KMS-11 (cell line): ENCODE data around the gene MVD.

ENCODE experiments used
- H2AFZ ChIP-seq: fragments of 200-600 bp; sonication (generic); 2 replicates; pipeline ENCODE4 v1.6.1; 2016; ENCODE audit warnings: antibody characterized with exemption, mixed run types, low read depth
- H3K27ac ChIP-seq: fragments of 200-600 bp; sonication (generic); 2 replicates; pipeline ENCODE4 v1.6.1; 2016; ENCODE audit warnings: mild to moderate bottlenecking, mixed run types
- H3K27me3 ChIP-seq: fragments of 200-600 bp; sonication (generic); 2 replicates; pipeline ENCODE4 v1.6.1; 2017; ENCODE audit warnings: mild to moderate bottlenecking, low read depth, mixed run types, moderate library complexity; ENCODE audit not compliant: insufficient read depth
- H3K36me3 ChIP-seq: fragments of 200-600 bp; sonication (generic); 2 replicates; pipeline ENCODE4 v1.6.1; 2017; ENCODE audit warnings: mild to moderate bottlenecking, mixed run types; ENCODE audit not compliant: insufficient read depth
- H3K4me1 ChIP-seq: fragments of 200-600 bp; sonication (generic); 2 replicates; pipeline ENCODE4 v1.6.1; 2016; ENCODE audit warnings: mild to moderate bottlenecking, low read depth, mixed run types; ENCODE audit not compliant: poor library complexity, severe bottlenecking
- H3K4me2 ChIP-seq: fragments of 200-600 bp; sonication (generic); 2 replicates; pipeline ENCODE4 v1.7.0; 2016; ENCODE audit warnings: mild to moderate bottlenecking, mixed run types
- H3K4me3 ChIP-seq: fragments of 200-600 bp; sonication (generic); IDR thresholded peaks from 2 replicates; pipeline ENCODE4 v1.6.1; 2017; ENCODE audit warnings: low read depth, low read length, mixed read lengths; ENCODE audit not compliant: insufficient read depth
- H3K79me2 ChIP-seq: fragments of 200-600 bp; sonication (generic); 2 replicates; pipeline ENCODE4 v1.6.1; 2016; ENCODE audit warnings: low read depth, mixed run types; ENCODE audit not compliant: insufficient read depth
- H3K9ac ChIP-seq: fragments of 200-600 bp; sonication (generic); 2 replicates; pipeline ENCODE4 v1.6.1; 2016; ENCODE audit warnings: mild to moderate bottlenecking, mixed run types
- H4K20me1 ChIP-seq: fragments of 200-600 bp; sonication (generic); 2 replicates; pipeline ENCODE4 v1.6.1; 2016; ENCODE audit warnings: mild to moderate bottlenecking, mixed run types; ENCODE audit not compliant: insufficient read depth
- TF ChIP-seq, protein P1 (sequence below): fragments of 200-600 bp; sonication (generic); conservative IDR thresholded peaks from 2 replicates; pipeline ENCODE4 v1.6.1; 2017; ENCODE audit warnings: low read depth, mild to moderate bottlenecking, antibody characterized with exemption, low read length, moderate library complexity, mixed read lengths

MVD gene

DNA sequence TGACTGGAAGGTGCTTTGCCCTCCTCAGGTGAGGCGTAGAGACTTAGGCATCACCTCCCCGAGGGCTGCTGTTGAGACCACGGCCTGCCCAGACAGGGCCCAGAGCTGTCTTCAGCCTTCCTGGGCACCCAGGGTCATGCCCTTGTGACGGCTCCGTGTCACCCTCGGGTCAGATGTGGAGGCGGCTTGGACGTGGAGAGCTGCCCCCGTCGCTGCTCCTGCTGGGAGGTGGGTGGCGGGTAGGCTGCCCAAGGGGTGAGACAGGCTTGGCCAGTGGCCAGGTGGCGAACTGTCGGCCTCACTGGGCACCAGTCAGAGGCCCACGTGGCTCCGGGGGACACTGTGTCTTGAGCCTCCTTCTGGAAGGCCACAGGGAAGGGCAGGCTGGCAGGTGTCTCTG lies 32.3 kb upstream of the MVD start:
- H2AFZ ChIP-seq = no peak overlapping the region
- no peaks in the 10 kb centered on the region for H4K20me1 ChIP-seq
- no peak overlapping the region for H3K4me3 ChIP-seq
- no peaks in the 10 kb centered on the region for H3K79me2 ChIP-seq
- peaks cover 8% of the 10 kb centered on the region; the same call in 1 of the 2 replicates for H3K27me3 ChIP-seq
- no peak overlapping the region for H3K9ac ChIP-seq
- peaks cover 8% of the 10 kb centered on the region for H3K4me1 ChIP-seq
- H3K36me3 ChIP-seq = no peaks in the 10 kb centered on the region
- H3K27ac ChIP-seq = no peak overlapping the region
- TF ChIP-seq, protein P1, sequence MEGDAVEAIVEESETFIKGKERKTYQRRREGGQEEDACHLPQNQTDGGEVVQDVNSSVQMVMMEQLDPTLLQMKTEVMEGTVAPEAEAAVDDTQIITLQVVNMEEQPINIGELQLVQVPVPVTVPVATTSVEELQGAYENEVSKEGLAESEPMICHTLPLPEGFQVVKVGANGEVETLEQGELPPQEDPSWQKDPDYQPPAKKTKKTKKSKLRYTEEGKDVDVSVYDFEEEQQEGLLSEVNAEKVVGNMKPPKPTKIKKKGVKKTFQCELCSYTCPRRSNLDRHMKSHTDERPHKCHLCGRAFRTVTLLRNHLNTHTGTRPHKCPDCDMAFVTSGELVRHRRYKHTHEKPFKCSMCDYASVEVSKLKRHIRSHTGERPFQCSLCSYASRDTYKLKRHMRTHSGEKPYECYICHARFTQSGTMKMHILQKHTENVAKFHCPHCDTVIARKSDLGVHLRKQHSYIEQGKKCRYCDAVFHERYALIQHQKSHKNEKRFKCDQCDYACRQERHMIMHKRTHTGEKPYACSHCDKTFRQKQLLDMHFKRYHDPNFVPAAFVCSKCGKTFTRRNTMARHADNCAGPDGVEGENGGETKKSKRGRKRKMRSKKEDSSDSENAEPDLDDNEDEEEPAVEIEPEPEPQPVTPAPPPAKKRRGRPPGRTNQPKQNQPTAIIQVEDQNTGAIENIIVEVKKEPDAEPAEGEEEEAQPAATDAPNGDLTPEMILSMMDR = no peak
- H3K4me2 ChIP-seq = no peak overlapping the region

DNA sequence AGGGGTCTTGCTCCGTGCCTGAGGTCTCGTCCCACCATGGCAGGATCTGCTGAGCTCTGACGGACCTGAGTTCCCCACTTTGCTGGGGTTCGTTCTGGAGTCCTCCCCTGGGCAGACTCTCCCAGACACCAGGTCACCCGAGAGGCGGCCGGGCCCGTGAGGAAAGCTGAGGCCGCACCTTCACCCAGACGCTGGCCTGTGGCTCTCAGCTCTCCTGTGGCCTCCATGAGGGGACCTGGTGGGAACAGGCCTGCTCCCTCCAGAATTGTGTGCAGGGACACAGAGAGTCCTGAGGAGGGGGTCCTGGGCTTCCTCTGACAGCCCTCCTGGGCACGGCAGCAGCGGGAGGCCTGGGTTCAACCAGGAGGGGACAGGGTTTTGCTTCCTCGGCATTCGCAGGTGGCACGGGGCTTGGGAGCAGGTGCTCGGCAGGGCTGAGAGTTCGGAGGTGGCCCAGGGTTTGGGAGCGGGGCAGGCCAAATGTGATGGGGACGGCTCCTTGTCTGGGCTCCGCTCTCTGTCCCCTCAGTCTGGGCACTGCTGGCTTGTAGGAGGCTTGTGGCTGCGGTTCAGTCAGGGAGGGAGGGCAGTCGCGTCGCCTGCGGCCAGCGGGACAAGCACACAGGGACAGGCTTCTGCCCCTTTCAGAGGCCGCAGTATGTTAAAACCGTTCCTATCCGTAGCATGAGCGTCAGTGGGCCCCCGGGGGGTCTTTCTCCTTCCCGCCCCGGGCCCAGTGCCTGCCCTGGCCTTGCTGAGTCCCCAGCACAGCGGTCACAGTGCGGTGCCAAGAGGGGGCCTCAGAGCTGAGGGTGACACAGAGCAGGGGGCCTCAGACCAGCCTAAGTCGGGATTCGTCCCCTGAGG lies 31.6 kb upstream of the MVD start:
- Histone ChIP-seq H3K9ac (no peak overlapping the region), H4K20me1 (no peaks in the 10 kb centered on the region), H3K27ac (no peak overlapping the region), H3K4me3 (no peak overlapping the region), H2AFZ (no peak overlapping the region), H3K79me2 (no peaks in the 10 kb centered on the region), H3K4me2 (no peak overlapping the region), H3K4me1 (peaks cover 6% of the 10 kb centered on the region), H3K27me3 (peaks cover 9% of the 10 kb centered on the region; the same call in 1 of the 2 replicates), H3K36me3 (no peaks in the 10 kb centered on the region)
- TF ChIP-seq, protein P1 = no peak

DNA sequence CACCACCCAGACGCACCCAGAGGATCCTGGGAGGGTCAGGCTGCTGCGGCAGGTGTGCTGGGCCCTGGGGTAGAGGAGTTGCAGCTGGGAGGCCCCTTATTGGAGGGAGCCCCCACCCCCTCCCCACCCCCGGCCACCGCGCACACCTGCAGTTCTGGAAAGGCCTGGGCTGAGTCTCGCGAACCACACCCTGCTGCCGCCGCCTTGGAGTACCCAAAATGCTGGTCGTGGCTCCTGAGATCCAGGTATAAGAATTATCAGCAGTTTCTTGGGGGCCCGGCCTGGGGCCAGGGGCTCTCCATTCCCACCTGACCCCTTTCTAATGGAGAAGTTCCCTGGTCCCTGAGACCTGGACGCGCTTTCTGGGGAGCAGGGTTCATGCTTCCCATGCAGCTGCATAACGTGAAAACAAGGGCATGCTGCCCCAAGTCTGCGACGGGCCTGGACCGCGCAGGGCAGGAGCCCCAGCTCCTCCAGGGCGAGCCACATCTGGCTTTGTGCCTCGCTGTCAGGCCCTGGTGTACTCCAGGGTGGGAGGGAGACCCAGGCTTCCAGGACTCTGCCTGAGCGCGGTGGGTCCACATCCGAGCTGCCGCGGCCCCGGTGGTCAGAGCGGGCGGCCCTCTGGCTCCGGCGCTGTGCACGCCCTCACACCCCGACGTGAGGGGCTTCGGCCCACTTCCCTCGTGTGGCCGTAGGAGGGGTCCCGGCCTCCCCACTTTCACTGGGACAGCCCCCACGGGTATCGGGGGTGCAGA lies 30.7 kb upstream of the MVD start:
- peaks cover 6% of the 10 kb centered on the region for H3K4me1 ChIP-seq
- H3K27me3 ChIP-seq = peaks cover 12% of the 10 kb centered on the region; the same call in 1 of the 2 replicates
- H3K4me2 ChIP-seq = no peak overlapping the region
- TF ChIP-seq, protein P1 = no peak
- no peak overlapping the region for H2AFZ ChIP-seq
- H3K36me3 ChIP-seq = no peaks in the 10 kb centered on the region
- H3K9ac ChIP-seq = no peak overlapping the region
- H3K4me3 ChIP-seq = no peak overlapping the region
- no peak overlapping the region for H3K27ac ChIP-seq
- no peaks in the 10 kb centered on the region for H3K79me2 ChIP-seq
- no peaks in the 10 kb centered on the region for H4K20me1 ChIP-seq

DNA sequence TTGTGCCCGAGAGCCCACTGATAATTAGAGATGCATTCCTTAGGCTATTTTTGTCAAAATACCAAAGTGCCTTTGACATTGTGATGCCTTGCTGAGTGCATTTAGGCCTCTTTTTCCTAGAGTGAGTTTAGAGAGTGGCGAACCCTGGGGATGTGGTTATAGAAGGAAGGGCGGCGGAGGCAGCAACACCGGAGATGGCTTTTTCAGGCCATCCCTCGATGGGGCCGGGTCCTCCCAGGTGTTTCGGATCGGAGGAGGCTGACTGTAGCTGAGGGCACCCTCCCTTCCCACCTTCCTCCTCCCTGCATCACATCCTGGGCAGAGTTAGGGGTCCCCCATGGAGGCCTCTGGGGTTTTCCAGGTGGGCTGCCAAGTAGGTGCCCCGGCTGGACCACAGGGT lies 30.0 kb upstream of the MVD start:
- H3K4me1 ChIP-seq = peaks cover 6% of the 10 kb centered on the region
- no peaks in the 10 kb centered on the region for H3K36me3 ChIP-seq
- no peak overlapping the region for H3K27ac ChIP-seq

More for the DNA sequence above, 30.0 kb upstream of the MVD start:
- TF ChIP-seq, protein P1 = no peak
- H4K20me1 ChIP-seq = no peaks in the 10 kb centered on the region
- H2AFZ ChIP-seq = no peak overlapping the region
- no peak overlapping the region for H3K4me3 ChIP-seq
- H3K4me2 ChIP-seq = no peak overlapping the region
- no peak overlapping the region for H3K9ac ChIP-seq
- H3K27me3 ChIP-seq = peaks cover 17% of the 10 kb centered on the region; the same call in 1 of the 2 replicates
- H3K79me2 ChIP-seq = no peaks in the 10 kb centered on the region
